ENCODE data around the gene BICD1. TPM values are rescaled to one million over a fixed set of nuclear protein-coding genes. Genes with fewer than 3 reads are reported as not detected.

The BICD1 gene
- total and polyA plus RNA-seq, 2 of the 13 experiments (the other 11 are each of a cell fraction or from before 2014, with no cell fraction given) = 4.5 to 5.2 TPM

GRCh38 chr12:32331133-32331532 is 224.5 kb downstream of the BICD1 start:
- no peaks in the 10 kb centered on the region for H4K20me1 ChIP-seq (ENCODE audit: insufficient read depth, low read length)
- ChIA-PET POLR2A (no interaction called here), CTCF (ENCODE audit: low intra/inter-chr PET ratio, low total read pairs) (no interaction called here)
- DNase-seq (ENCODE audit: low spot score) = peak; percentile 16
- H3K36me3 ChIP-seq (replicated peaks in 1 of 2; ENCODE audit: control insufficient read depth in 1 of 2, insufficient read depth in 2 of 2, low read length in 2 of 2) = no peaks in the 10 kb centered on the region
- peaks cover 9% of the 10 kb centered on the region; the same call in 1 of the 2 replicates for H3K4me1 ChIP-seq (ENCODE audit: insufficient read depth, low read length)
- peak; percentile 8; the same call in 1 of the 2 replicates for TF ChIP-seq SOX5 (CRISPR knock-in tag; IDR thresholded peaks at IDR 0.05; ENCODE audit: borderline replicate concordance)
- 0 out of 2 replicates have a peak, but pooled peaks have one; percentile 42 for TF ChIP-seq FOXA3 (CRISPR knock-in tag; IDR thresholded peaks at IDR 0.05)
- TF ChIP-seq RARG (CRISPR knock-in tag; IDR thresholded peaks at IDR 0.05; ENCODE audit: low read depth) = no peak
- no peak for TF ChIP-seq TFDP1 (CRISPR knock-in tag; IDR thresholded peaks at IDR 0.05; ENCODE audit: borderline replicate concordance)
- TF ChIP-seq KDM5A (IDR thresholded peaks at IDR 0.05; ENCODE audit: borderline replicate concordance, low read length) = no peak
- no peak for ATAC-seq
- no peak for FAIRE-seq
- H3K27me3 ChIP-seq (ENCODE audit: control insufficient read depth in 1 of 2, insufficient read depth in 2 of 2, low read length in 2 of 2) = no peaks in the 10 kb centered on the region
- no TSS peak for BruUV-seq (replicated peaks)
- H3K9ac ChIP-seq (ENCODE audit: insufficient read depth, low read depth, low read length) = no peak overlapping the region
- H3K27ac ChIP-seq (ENCODE audit: extremely low read length, insufficient read depth, low read length) = no peak overlapping the region
- intact Hi-C loops (cut with micrococcal nuclease; ENCODE audit: unreplicated experiment) = no loop called here
- 94% methylated on average over 2 of the region's 2 CpGs for WGBS (ENCODE audit: low lambda C conversion rate)
- no peak overlapping the region for H3K4me3 ChIP-seq (replicated peaks in 1 of 3; ENCODE audit: insufficient read depth in 1 of 3, low read depth in 2 of 3, low read length in 3 of 3)
- in situ Hi-C loops (cut with HindIII; ENCODE audit: extremely low pct_ligation_motif_present, low pct_unique_long_range_greater_than_20kb) = no loop called here
- H3K4me2 ChIP-seq (ENCODE audit: low read depth, low read length) = no peak overlapping the region
- no peak overlapping the region for H2AFZ ChIP-seq (ENCODE audit: low read length)
- no peaks in the 10 kb centered on the region for H3K9me3 ChIP-seq (ENCODE audit: low read length)
- H3K79me2 ChIP-seq (ENCODE audit: insufficient read depth, low read length) = no peaks in the 10 kb centered on the region

GRCh38 chr12:32332446-32332845 is 225.8 kb downstream of the BICD1 start:
- intact Hi-C loops (cut with micrococcal nuclease; ENCODE audit: unreplicated experiment) = no loop called here
- no peak for FAIRE-seq
- ATAC-seq = no peak
- Histone ChIP-seq H3K4me2 (ENCODE audit: low read depth, low read length) (no peak overlapping the region), H3K79me2 (ENCODE audit: insufficient read depth, low read length) (no peaks in the 10 kb centered on the region), H3K4me3 (replicated peaks in 1 of 3; ENCODE audit: insufficient read depth in 1 of 3, low read depth in 2 of 3, low read length in 3 of 3) (no peak overlapping the region), H2AFZ (ENCODE audit: low read length) (no peak overlapping the region), H3K9ac (ENCODE audit: insufficient read depth, low read depth, low read length) (no peak overlapping the region), H3K27me3 (ENCODE audit: control insufficient read depth in 1 of 2, insufficient read depth in 2 of 2, low read length in 2 of 2) (no peaks in the 10 kb centered on the region), H3K4me1 (ENCODE audit: insufficient read depth, low read length) (peaks cover 9% of the 10 kb centered on the region; the same call in 1 of the 2 replicates), H3K27ac (ENCODE audit: extremely low read length, insufficient read depth, low read length) (no peak overlapping the region), H3K9me3 (ENCODE audit: low read length) (no peaks in the 10 kb centered on the region), H3K36me3 (replicated peaks in 1 of 2; ENCODE audit: control insufficient read depth in 1 of 2, insufficient read depth in 2 of 2, low read length in 2 of 2) (no peaks in the 10 kb centered on the region), H4K20me1 (ENCODE audit: insufficient read depth, low read length) (no peaks in the 10 kb centered on the region)
- no peak for DNase-seq (ENCODE audit: low spot score)
- POLR2A ChIA-PET = no interaction called here
- TF ChIP-seq ZNF224 (CRISPR knock-in tag; IDR thresholded peaks at IDR 0.05) (no peak), ZBTB8A (CRISPR knock-in tag; IDR thresholded peaks at IDR 0.05; ENCODE audit: borderline replicate concordance, low read depth) (no peak), RNF219 (CRISPR knock-in tag; IDR thresholded peaks at IDR 0.05) (no peak), ELF3 (CRISPR knock-in tag; IDR thresholded peaks at IDR 0.05) (no peak), MIXL1 (CRISPR knock-in tag; IDR thresholded peaks at IDR 0.05) (no peak), PAX8 (CRISPR knock-in tag; IDR thresholded peaks at IDR 0.05; ENCODE audit: borderline replicate concordance) (no peak), NFKBIZ (CRISPR knock-in tag; IDR thresholded peaks at IDR 0.05) (no peak), ZNF720 (CRISPR knock-in tag; IDR thresholded peaks at IDR 0.05) (no peak), HNF4A (CRISPR knock-in tag; IDR thresholded peaks at IDR 0.05) (no peak), MXI1 (IDR thresholded peaks at IDR 0.05; ENCODE audit: borderline replicate concordance, low read depth, low read length) (no peak), KDM1A (CRISPR knock-in tag; IDR thresholded peaks at IDR 0.05) (no peak), SCMH1 (CRISPR knock-in tag; IDR thresholded peaks at IDR 0.05; ENCODE audit: borderline replicate concordance) (no peak), FOXM1 (CRISPR knock-in tag; IDR thresholded peaks at IDR 0.05) (no peak)
- in situ Hi-C loops (cut with HindIII; ENCODE audit: extremely low pct_ligation_motif_present, low pct_unique_long_range_greater_than_20kb) = no loop called here
- BruUV-seq (replicated peaks) = no TSS peak
- WGBS (ENCODE audit: low lambda C conversion rate) = 98% methylated on average over 3 of the region's 3 CpGs
- CTCF ChIA-PET (ENCODE audit: low intra/inter-chr PET ratio, low total read pairs) = no interaction called here

Measured in HepG2 (cell line).